NCI-H82 (cell line): ENCODE results near the gene GAREM2.
"Not testable (repeated sequence)": the region's sequence is repeated elsewhere in the genome, so short reads cannot be mapped to it uniquely, and the experiment has no call there.

ENCODE experiments used
- DNase-seq: peaks from one replicate; lab custom pipeline; 2025; lab: John Stamatoyannopoulos, UW

GAREM2 gene

DNA sequence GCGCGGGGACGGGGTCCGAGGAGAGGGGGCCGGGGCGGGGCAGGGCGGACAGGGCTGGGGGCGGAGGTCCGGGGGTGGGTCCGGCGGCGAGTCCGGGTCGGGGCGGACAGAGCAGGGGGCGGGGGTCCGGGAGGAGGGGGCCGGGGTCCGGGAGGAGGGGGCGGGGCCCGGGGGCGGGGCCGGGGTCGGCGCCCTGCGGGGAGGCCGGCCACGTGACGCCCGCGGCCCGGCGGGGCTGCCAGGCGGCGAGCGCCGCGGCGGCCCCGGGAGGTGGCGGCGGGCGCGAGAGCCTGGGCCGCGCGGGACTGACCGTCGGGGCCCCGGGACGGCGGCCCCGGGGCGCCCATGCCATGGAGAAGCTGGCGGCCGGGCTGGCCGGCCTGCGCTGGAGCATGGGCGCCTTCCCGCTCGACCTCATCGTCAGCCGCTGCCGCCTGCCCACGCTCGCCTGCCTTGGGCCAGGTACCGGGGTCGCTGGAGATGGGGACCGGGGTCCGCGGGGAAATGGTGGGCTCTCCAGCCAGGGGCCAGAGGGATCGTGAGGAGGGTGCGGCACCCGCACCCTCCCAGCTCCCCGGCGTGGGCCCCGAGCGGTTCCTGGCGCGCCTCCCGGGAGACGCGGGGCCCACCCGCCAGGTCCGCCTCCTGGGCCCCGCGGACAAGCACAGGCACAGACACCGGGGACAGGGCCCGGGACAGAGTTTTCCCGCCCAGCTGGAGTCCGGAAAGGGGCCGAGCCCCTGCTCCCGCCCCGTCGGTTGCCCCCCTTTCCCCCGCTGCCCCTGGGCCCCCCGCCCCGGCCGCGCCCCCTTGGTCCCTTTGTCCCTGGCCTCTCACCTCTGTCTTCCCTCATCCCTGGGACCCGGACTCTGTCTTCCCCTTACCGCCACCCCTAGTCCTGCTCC is at the start of gene GAREM2:
GAREM2 (plus strand) TSS at position 218 of the 905 bp plus-strand sequence; CDS start at position 351, 133 bp downstream.
- DNase-seq: peak; percentile 67

DNA sequence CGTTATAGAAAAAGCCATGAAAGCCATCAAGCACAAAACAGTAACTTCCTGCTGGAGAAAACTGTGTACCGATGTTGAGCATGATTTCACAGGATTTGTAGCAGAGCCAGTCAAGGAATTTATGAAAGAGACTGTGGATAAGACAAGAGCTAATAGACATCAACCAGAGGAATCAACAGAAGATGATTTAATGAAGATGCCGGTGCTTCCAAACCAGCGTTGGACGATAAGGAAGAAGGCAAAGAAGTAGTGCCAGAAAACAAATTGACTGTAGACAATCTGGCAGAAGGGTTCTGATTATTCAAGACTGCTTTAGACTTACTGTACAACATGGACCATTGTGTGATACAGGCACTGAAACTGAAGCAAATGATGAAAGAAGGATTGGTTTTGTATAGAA is 49.5 kb upstream of the GAREM2 start:
- no peak for DNase-seq

DNA sequence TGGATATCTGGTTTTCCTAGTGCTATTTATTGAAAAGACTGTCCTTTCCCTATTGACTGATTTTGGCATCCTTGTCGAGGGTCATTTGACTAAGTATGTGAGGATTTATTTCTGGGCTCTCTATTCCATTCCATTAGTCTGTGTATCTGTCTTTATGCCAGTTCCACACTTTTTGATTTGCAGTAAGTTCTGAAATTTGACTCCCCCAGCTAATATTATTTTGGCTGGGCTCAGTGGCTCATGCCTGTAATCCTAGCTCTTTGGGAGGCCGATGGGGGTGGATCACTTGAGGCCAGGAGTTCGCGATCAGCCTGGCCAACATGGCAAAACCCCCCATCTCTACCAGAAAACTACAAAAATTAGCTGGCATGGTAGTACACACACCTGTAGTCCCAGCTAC is 46.8 kb upstream of the GAREM2 start:
- DNase-seq: no peak

DNA sequence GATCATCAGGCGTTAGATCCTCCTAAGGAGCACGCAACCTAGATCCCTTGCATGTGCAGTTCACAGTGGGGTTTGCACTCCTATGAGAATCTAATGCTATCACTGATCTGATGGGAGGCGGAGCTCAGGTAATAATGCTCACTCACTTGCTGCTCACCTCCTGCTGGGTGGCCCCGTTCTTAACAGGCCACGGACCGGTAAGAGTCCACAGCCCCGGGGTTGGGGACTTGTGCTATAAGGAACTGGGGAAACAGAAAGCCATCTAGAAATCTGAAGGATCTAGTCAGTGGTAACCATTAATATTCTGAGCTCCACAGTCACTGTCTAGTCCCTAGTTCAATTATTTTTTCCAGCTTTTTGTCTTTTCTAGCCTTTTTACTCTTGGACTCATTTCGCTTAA is 44.7 kb upstream of the GAREM2 start:
- no peak for DNase-seq

GRCh38 chr2:26130763-26131162 is 42.1 kb upstream of the GAREM2 start:
- DNase-seq: no peak

- no peak for DNase-seq
These were observed 36.4 kb upstream of the GAREM2 start for GRCh38 chr2:26136451-26136850.

DNA sequence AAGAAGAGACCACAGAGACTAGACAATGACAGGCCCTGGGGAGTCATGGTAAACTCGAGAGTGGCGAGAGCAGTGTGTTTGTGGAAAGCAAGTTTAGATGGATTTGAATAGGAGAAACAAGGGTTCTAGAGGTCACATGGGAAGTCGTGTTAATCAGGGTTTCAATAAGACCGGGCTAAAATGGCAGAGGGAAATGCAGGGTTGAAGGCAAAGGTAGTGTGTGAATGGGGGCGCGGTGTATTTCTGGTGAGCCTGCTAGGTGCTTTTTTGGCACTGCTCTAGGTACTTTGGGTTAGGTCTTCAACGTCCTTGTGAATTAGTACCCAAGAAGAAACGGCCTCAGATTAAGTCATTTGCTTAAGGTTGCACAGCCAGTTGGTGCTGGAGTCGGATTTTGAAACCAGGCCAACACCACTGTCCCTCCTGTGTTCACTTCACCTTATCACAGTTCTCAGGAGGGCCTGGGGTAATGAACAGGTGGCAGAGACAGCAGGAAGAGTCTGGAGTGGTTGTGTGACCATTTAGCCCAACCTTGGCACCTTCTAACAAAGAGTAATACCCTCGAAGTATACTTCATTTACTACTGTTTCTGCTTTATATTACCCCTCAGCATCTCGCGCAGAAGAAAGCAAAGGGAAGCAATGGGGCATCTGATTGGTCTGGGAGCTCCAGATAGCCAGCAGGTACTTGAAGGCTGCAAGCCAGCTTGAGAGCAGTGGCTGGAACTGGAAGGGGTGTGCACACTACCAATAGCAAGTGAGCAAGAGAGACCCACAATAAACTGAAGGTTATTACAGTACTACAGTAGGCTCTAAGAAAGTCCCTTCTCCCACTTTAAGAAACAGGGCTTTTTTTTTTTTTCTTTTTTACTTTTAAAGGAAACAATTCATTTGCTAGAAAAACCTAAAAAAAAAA is 33.4 kb upstream of the GAREM2 start:
- DNase-seq: peak; percentile 40

DNA sequence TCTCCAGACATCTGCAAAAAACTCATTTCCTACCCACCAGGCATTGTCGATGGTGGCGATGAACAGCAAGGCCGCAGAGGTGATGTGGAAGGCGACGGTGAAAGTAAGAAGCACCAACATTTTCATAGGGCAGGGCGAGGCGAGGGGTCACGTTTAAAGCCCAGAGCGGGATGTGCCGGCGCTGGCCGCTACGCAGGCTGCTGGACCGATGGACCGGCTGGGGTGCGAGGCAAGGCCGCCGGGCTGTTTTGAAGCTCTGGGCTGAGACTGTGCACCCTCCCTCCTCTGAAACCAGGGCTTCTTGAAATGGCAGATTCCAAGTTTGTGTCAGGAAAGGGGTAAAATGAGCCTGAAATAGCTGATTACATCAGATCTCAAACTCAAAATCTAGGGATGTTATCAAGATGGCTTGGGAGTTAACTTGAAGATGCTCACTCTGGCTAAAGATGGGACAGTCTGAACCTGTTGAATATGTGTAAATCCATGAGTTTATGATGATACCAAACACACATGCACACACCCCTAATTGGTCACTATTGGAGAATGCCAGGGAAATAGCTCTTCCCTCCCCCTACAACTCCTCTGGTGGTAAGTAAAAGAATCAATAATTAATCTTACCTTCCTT is 31.6 kb upstream of the GAREM2 start:
- no peak for DNase-seq

- peak; percentile 37 for DNase-seq
These were observed 28.9 kb upstream of the GAREM2 start for GRCh38 chr2:26144031-26144430.

GRCh38 chr2:26144953-26145680 is 27.8 kb upstream of the GAREM2 start:
- peak; percentile 89 for DNase-seq

- no peak for DNase-seq
These were observed 24.4 kb upstream of the GAREM2 start for GRCh38 chr2:26148501-26148900.

- DNase-seq: no peak
These were observed 22.6 kb upstream of the GAREM2 start for GRCh38 chr2:26150243-26150642.

GRCh38 chr2:26157580-26157979 is 15.3 kb upstream of the GAREM2 start:
- DNase-seq: no peak

DNA sequence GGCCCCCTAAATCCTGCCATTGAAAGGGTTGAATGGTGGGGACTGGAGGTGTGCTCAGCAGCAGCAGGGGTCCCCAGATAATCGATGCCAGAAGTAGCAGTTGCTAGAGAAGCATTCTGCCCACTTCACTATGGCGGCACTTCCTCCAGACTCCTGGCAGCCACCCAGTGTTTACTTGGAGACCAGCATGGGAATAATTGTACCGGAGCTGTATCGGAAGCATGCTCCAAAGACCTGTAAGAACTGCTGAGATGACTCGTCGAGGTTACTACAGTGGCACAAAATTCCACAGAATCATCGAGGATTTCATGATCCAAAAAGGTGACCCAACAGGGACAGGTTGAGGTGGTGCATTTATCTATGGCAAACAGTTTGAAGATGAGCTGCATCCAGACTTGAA is 11.0 kb upstream of the GAREM2 start:
- no peak for DNase-seq

GRCh38 chr2:26162963-26163362 is 9.9 kb upstream of the GAREM2 start:
- DNase-seq: peak; percentile 73

- DNase-seq: peak; percentile 25
These were observed 8.7 kb upstream of the GAREM2 start for GRCh38 chr2:26164231-26164630.

- DNase-seq: no peak
These were observed 8.2 kb upstream of the GAREM2 start for GRCh38 chr2:26164641-26165211.

- DNase-seq: no peak
These were observed 7.5 kb upstream of the GAREM2 start for GRCh38 chr2:26165403-26165802.

- not testable (repeated sequence) for DNase-seq
These were observed 6.3 kb upstream of the GAREM2 start for GRCh38 chr2:26166541-26166940.

- DNase-seq: no peak
These were observed 4.1 kb upstream of the GAREM2 start for GRCh38 chr2:26168785-26169184.

GRCh38 chr2:26169226-26169625 is 3.7 kb upstream of the GAREM2 start:
- DNase-seq: no peak
